OCI-LY1 (cell line): Measurements from ENCODE around the gene COPE.

Source experiments
- CTCF ChIP-seq: fragments of 200-600 bp; sonication (generic), shearing (Covaris generic); IDR thresholded peaks from 2 replicates; pipeline ENCODE4 v1.5.1; 2017; ENCODE audit warnings: mild to moderate bottlenecking, antibody characterized with exemption, low read length, moderate library complexity, mixed read lengths
- EZH2 ChIP-seq: fragments of 200-600 bp; sonication (generic), shearing (Covaris generic); IDR thresholded peaks from 2 replicates; pipeline ENCODE4 v1.8.0; 2017; ENCODE audit warnings: borderline replicate concordance, mixed run types, mild to moderate bottlenecking, antibody characterized with exemption, low read length, moderate library complexity, mixed read lengths

- TF ChIP-seq CTCF (no peak), EZH2 (no peak)
These were observed 670 bp upstream of the COPE start for GRCh38 chr19:18919900-18920214.
